Neural progenitor cell (in vitro differentiated cells): Measurements from ENCODE around the gene CDH2. TPM values are rescaled to one million over a fixed set of nuclear protein-coding genes. Genes with fewer than 3 reads are reported as not detected.
A peak's percentile ranks its signal among the peaks of the same experiment; 100 is the strongest.

Experiments used
- DNase-seq: peaks from one replicate; pipeline ENCODE4 v3.0.0-alpha.2; 2016; ENCODE audit warnings: low spot score
- H2AFZ ChIP-seq: fragments of 200-600 bp; sonication (generic); replicated peaks from 2 replicates; pipeline ENCODE4 v1.6.1; 2016; ENCODE audit warnings: antibody characterized with exemption
- H3F3A ChIP-seq: fragments of 200-600 bp; sonication (generic); 2 replicates; pipeline ENCODE4 v1.6.1; 2016; ENCODE audit warnings: antibody characterized with exemption, low read depth
- H3K27ac ChIP-seq: fragments of 200-600 bp; sonication (generic); 2 replicates; pipeline ENCODE4 v1.5.1; 2016; ENCODE audit warnings: mild to moderate bottlenecking
- H3K27me3 ChIP-seq: fragments of 200-600 bp; sonication (generic); 2 replicates; pipeline ENCODE4 v1.6.1; 2016; ENCODE audit warnings: mild to moderate bottlenecking, moderate library complexity
- H3K36me3 ChIP-seq: fragments of 200-600 bp; sonication (generic); 2 replicates; pipeline ENCODE4 v1.5.1; 2016
- H3K4me1 ChIP-seq: fragments of 200-600 bp; sonication (generic); 2 replicates; pipeline ENCODE4 v1.6.1; 2016; ENCODE audit warnings: mixed run types
- H3K4me2 ChIP-seq: fragments of 200-600 bp; sonication (generic); 2 replicates; pipeline ENCODE4 v1.6.1; 2016
- H3K4me3 ChIP-seq: fragments of 200-600 bp; sonication (generic); 2 replicates; pipeline ENCODE4 v1.5.1; 2016
- H3K79me2 ChIP-seq: fragments of 200-600 bp; sonication (generic); 2 replicates; pipeline ENCODE4 v1.6.1; 2016; ENCODE audit warnings: low read depth
- H3K9ac ChIP-seq: fragments of 200-600 bp; sonication (generic); 2 replicates; pipeline ENCODE4 v1.6.1; 2016
- H3K9me3 ChIP-seq: fragments of 200-600 bp; sonication (generic); 2 replicates; pipeline ENCODE4 v1.5.1; 2016; ENCODE audit warnings: low read depth
- H4K20me1 ChIP-seq: fragments of 200-600 bp; sonication (generic); 2 replicates; pipeline ENCODE4 v1.6.1; 2016; ENCODE audit warnings: low read depth
- H3K27ac Mint-ChIP-seq: 3 replicates; pipeline ENCODE4 v1.8.0; 2021; ENCODE audit warnings: mixed read lengths
- H3K27me3 Mint-ChIP-seq: 2 replicates; pipeline ENCODE4 v1.8.0; 2022; ENCODE audit warnings: low read depth, mild to moderate bottlenecking, inconsistent platforms, moderate library complexity, mixed read lengths; ENCODE audit not compliant: insufficient read depth
- H3K36me3 Mint-ChIP-seq: 3 replicates; pipeline ENCODE4 v1.8.0; 2021; ENCODE audit warnings: mixed read lengths
- H3K4me1 Mint-ChIP-seq: 3 replicates; pipeline ENCODE4 v1.8.0; 2021; ENCODE audit warnings: mixed read lengths
- H3K4me3 Mint-ChIP-seq: 3 replicates; pipeline ENCODE4 v1.8.0; 2021; ENCODE audit warnings: mild to moderate bottlenecking, moderate library complexity, mixed read lengths
- H3K9me3 Mint-ChIP-seq: 3 replicates; pipeline ENCODE4 v1.8.0; 2020; ENCODE audit warnings: mixed read lengths
- EZH2 ChIP-seq: fragments of 200-600 bp; sonication (generic); IDR thresholded peaks from 2 replicates; pipeline ENCODE4 v1.6.1; 2017; ENCODE audit warnings: antibody characterized with exemption, mild to moderate bottlenecking, moderate library complexity
- EZH2phosphoT487 ChIP-seq: fragments of 200-600 bp; sonication (generic); IDR thresholded peaks from 2 replicates; pipeline ENCODE4 v1.6.1; 2017; ENCODE audit warnings: antibody characterized with exemption
- total RNA-seq: library from RNA; depleted of rRNA; stranded (reverse); fragments of >200 nt; gene quantifications from 2 replicates; pipeline ENCODE4 v1.2.3, GENCODE V29; 2015; ENCODE audit warnings: low replicate concordance
- TF ChIP-seq, protein P1 (sequence below): fragments of 200-600 bp; sonication (generic); IDR thresholded peaks from 2 replicates; pipeline ENCODE4 v1.5.1; 2017; ENCODE audit warnings: antibody characterized with exemption, mild to moderate bottlenecking

Gene CDH2
- total RNA-seq, 1 donor from 2014 or later: 459 TPM

DNA sequence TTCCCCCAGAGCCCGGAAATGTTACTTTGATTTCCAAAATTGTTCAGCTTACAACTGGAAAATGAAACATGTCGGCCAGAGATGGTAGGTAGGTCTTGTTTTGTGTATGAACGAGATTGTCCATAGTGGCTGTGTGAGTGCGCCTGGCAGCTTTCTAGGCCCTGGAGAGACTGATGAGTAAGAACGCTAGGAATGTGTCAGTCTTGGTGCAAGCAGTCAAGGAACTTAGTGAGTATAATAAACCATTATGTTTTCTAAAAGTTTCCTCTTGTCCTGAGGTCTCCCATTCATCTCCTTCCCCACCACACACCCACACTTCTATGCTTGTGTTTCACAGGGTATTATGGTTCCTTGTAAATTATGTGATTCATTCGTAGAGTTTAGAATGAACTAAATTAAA lies 234.2 kb downstream of the CDH2 start:
- Mint-ChIP-seq H3K4me3 (no peak overlapping the region), H3K27ac (peak overlapping the region; percentile 74), H3K9me3 (peaks cover 12% of the 10 kb centered on the region), H3K27me3 (peaks cover 3% of the 10 kb centered on the region), H3K36me3 (peaks cover 17% of the 10 kb centered on the region), H3K4me1 (peaks cover 13% of the 10 kb centered on the region)
- no peak overlapping the region for H2AFZ ChIP-seq
- no peaks in the 10 kb centered on the region for H4K20me1 ChIP-seq
- peaks cover 6% of the 10 kb centered on the region for H3K4me1 ChIP-seq
- H3K4me3 ChIP-seq: no peak overlapping the region
- no peak overlapping the region for H3K9ac ChIP-seq
- peaks cover 4% of the 10 kb centered on the region for H3F3A ChIP-seq
- no peaks in the 10 kb centered on the region for H3K9me3 ChIP-seq
- H3K27me3 ChIP-seq: no peaks in the 10 kb centered on the region
- no peak for DNase-seq
- H3K36me3 ChIP-seq: no peaks in the 10 kb centered on the region
- TF ChIP-seq EZH2phosphoT487 (no peak), EZH2 (no peak)
- TF ChIP-seq, protein P1, sequence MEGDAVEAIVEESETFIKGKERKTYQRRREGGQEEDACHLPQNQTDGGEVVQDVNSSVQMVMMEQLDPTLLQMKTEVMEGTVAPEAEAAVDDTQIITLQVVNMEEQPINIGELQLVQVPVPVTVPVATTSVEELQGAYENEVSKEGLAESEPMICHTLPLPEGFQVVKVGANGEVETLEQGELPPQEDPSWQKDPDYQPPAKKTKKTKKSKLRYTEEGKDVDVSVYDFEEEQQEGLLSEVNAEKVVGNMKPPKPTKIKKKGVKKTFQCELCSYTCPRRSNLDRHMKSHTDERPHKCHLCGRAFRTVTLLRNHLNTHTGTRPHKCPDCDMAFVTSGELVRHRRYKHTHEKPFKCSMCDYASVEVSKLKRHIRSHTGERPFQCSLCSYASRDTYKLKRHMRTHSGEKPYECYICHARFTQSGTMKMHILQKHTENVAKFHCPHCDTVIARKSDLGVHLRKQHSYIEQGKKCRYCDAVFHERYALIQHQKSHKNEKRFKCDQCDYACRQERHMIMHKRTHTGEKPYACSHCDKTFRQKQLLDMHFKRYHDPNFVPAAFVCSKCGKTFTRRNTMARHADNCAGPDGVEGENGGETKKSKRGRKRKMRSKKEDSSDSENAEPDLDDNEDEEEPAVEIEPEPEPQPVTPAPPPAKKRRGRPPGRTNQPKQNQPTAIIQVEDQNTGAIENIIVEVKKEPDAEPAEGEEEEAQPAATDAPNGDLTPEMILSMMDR: no peak
- no peak overlapping the region for H3K27ac ChIP-seq
- no peaks in the 10 kb centered on the region for H3K79me2 ChIP-seq
- no peak overlapping the region for H3K4me2 ChIP-seq

DNA sequence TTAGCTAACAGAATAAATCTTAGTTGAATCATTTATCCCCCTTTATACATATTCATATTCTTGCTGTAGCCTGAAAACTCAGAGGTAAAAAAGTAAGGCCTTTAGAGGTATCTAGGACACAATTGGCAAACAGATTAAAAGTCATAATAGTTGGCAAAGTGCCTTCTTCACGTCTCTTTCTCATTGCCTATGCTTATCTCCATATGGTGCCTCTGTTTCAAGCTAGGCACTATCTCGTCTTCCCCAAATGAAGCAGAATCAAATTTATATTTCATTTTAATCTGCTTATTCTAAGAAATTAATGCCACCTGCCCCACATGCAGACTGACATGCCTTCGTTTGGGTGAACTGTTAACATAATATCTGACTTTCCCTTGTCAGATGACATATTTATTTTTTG lies 245.4 kb downstream of the CDH2 start:
- H3K4me3 Mint-ChIP-seq: no peak overlapping the region
- Histone ChIP-seq H3K9me3 (no peaks in the 10 kb centered on the region), H4K20me1 (no peaks in the 10 kb centered on the region), H3K27me3 (no peaks in the 10 kb centered on the region), H3K4me1 (peaks cover 6% of the 10 kb centered on the region), H3K9ac (no peak overlapping the region), H3K36me3 (no peaks in the 10 kb centered on the region), H3K27ac (no peak overlapping the region), H3F3A (no peaks in the 10 kb centered on the region), H3K4me3 (no peak overlapping the region), H3K4me2 (no peak overlapping the region), H3K79me2 (no peaks in the 10 kb centered on the region), H2AFZ (no peak overlapping the region)
- no peak for TF ChIP-seq EZH2phosphoT487
- no peak for TF ChIP-seq EZH2
- TF ChIP-seq, protein P1: no peak
- no peaks in the 10 kb centered on the region for H3K27me3 Mint-ChIP-seq
- H3K27ac Mint-ChIP-seq: no peak overlapping the region
- H3K4me1 Mint-ChIP-seq: peaks cover 5% of the 10 kb centered on the region
- peaks cover 13% of the 10 kb centered on the region for H3K9me3 Mint-ChIP-seq
- peaks cover 13% of the 10 kb centered on the region for H3K36me3 Mint-ChIP-seq
- DNase-seq: no peak

DNA sequence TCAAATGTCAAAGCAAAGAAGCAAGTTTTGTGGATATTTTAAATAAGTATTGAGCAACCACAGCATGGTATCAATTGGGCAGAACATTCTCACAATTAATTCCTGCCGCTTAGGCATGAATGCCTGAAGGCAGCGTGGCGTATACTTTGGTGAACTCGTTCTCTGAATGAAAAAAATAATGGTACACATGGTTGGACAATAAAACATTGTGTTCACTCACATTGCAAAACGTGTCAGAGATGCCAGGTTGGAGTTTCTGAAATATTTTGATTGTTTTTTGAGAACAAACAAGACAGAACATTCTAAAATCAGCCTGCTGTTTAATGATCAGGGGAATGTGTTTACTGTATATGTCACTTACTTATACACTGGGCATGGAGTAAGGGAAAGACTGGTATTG lies 254.2 kb downstream of the CDH2 start:
- Mint-ChIP-seq H3K36me3 (peaks cover 8% of the 10 kb centered on the region), H3K4me3 (peak overlapping the region; percentile 35), H3K27me3 (peaks cover 2% of the 10 kb centered on the region), H3K4me1 (peaks cover 46% of the 10 kb centered on the region), H3K27ac (peak overlapping the region; percentile 97), H3K9me3 (peaks cover 18% of the 10 kb centered on the region)
- Histone ChIP-seq H3K27ac (no peak overlapping the region), H3K4me2 (no peak overlapping the region), H3K9me3 (no peaks in the 10 kb centered on the region), H3K9ac (no peak overlapping the region), H4K20me1 (no peaks in the 10 kb centered on the region), H3K4me1 (peaks cover 29% of the 10 kb centered on the region), H3K36me3 (no peaks in the 10 kb centered on the region), H3K4me3 (no peak overlapping the region), H3K79me2 (no peaks in the 10 kb centered on the region), H3F3A (peaks cover 17% of the 10 kb centered on the region), H3K27me3 (no peaks in the 10 kb centered on the region), H2AFZ (no peak overlapping the region)
- DNase-seq: no peak
- TF ChIP-seq EZH2phosphoT487 (no peak), EZH2 (no peak)
- TF ChIP-seq, protein P1: no peak
